Astrocyte of the hippocampus (primary cell): ENCODE data around the gene SYT14.
"Not testable (repeated sequence)": the region's sequence is repeated elsewhere in the genome, so short reads cannot be mapped to it uniquely, and the experiment has no call there.

ENCODE experiments used
- DNase-seq: peaks from one replicate; pipeline ENCODE4 v3.0.0; 2011; ENCODE audit warnings: low read depth, low spot score

Gene SYT14

GRCh38 chr1:210024996-210025395, 87.0 kb downstream of the SYT14 start:
- no peak for DNase-seq

- DNase-seq = no peak
Measured at GRCh38 chr1:210025870-210026269, 87.9 kb downstream of the SYT14 start.

GRCh38 chr1:210027994-210028393, 90.0 kb downstream of the SYT14 start:
- DNase-seq = no peak

GRCh38 chr1:210031473-210031872, 93.5 kb downstream of the SYT14 start:
- DNase-seq = no peak

- no peak for DNase-seq
Measured at GRCh38 chr1:210043058-210043457, 105.0 kb downstream of the SYT14 start.

- DNase-seq = no peak
Measured at GRCh38 chr1:210049616-210050015, 111.6 kb downstream of the SYT14 start.

GRCh38 chr1:210050491-210050890, 112.5 kb downstream of the SYT14 start:
- not testable (repeated sequence) for DNase-seq

GRCh38 chr1:210053126-210053525, 115.1 kb downstream of the SYT14 start:
- no peak for DNase-seq

- no peak for DNase-seq
Measured at GRCh38 chr1:210057593-210057992, 119.6 kb downstream of the SYT14 start.

GRCh38 chr1:210061992-210062391, 124.0 kb downstream of the SYT14 start:
- DNase-seq = no peak

- DNase-seq = no peak
Measured at GRCh38 chr1:210070531-210070930, 132.5 kb downstream of the SYT14 start.

GRCh38 chr1:210072129-210072528, 134.1 kb downstream of the SYT14 start:
- DNase-seq = no peak

GRCh38 chr1:210072896-210073504, 135.0 kb downstream of the SYT14 start:
- no peak for DNase-seq

- no peak for DNase-seq
Measured at GRCh38 chr1:210074904-210075303, 136.9 kb downstream of the SYT14 start.

GRCh38 chr1:210076620-210077019, 138.6 kb downstream of the SYT14 start:
- DNase-seq = no peak

GRCh38 chr1:210081494-210081893, 143.5 kb downstream of the SYT14 start:
- no peak for DNase-seq

- DNase-seq = no peak
Measured at GRCh38 chr1:210085359-210085758, 147.3 kb downstream of the SYT14 start.

- no peak for DNase-seq
Measured at GRCh38 chr1:210087058-210087457, 149.0 kb downstream of the SYT14 start.

- no peak for DNase-seq
Measured at GRCh38 chr1:210089855-210090254, 151.8 kb downstream of the SYT14 start.

GRCh38 chr1:210092366-210092765, 154.3 kb downstream of the SYT14 start:
- DNase-seq = peak; percentile 42

GRCh38 chr1:210093461-210093860, 155.4 kb downstream of the SYT14 start:
- DNase-seq = no peak

- DNase-seq = peak; percentile 2
Measured at GRCh38 chr1:210098356-210098755, 160.3 kb downstream of the SYT14 start.

GRCh38 chr1:210099921-210100320, 161.9 kb downstream of the SYT14 start:
- no peak for DNase-seq

- no peak for DNase-seq
Measured at GRCh38 chr1:210104103-210104502, 166.1 kb downstream of the SYT14 start.
